ENCODE measurements around the gene NUDT8.

- TF ChIP-seq CTCF (conservative IDR thresholded peaks at IDR 0.05) (no peak), ZFX (IDR thresholded peaks at IDR 0.05) (no peak)
These were observed 41.4 kb upstream of the NUDT8 start for GRCh38 chr11:67671211-67671520.

Data from C4-2B (cell line).